Activated T-helper 1 cell treated with anti-CD3 and anti-CD28 coated beads, Interleukin-12 subunit alpha, Interleukin-12 subunit beta, Interleukin-2, Interleukin-4 antibody, amounts not matched to agents 30 ng/mL and 10 ng/mL and 1 ng/mL, durations not matched to agents 14 hours and 24 hours and 36 hours (primary cell): ENCODE data around the gene FAM222B. TPM values are rescaled to one million over a fixed set of nuclear protein-coding genes. Genes with fewer than 3 reads are reported as not detected.

Experiments
- DNase-seq: peaks from one replicate; pipeline ENCODE4 v3.0.0; 2021; ENCODE audit warnings: low spot score
- H3K27ac Mint-ChIP-seq: one replicate; pipeline ENCODE4 v1.8.0; 2021; ENCODE audit warnings: mild to moderate bottlenecking, mixed read lengths
- H3K27me3 Mint-ChIP-seq: one replicate; pipeline ENCODE4 v1.8.0; 2022; ENCODE audit warnings: mild to moderate bottlenecking, moderate library complexity, mixed read lengths; ENCODE audit not compliant: insufficient read depth
- H3K36me3 Mint-ChIP-seq: one replicate; pipeline ENCODE4 v1.8.0; 2021; ENCODE audit warnings: low read depth, mixed read lengths
- H3K4me1 Mint-ChIP-seq: one replicate; pipeline ENCODE4 v1.8.0; 2021; ENCODE audit warnings: low read depth, mixed read lengths
- H3K4me3 Mint-ChIP-seq: one replicate; pipeline ENCODE4 v1.8.0; 2021; ENCODE audit warnings: mild to moderate bottlenecking, moderate library complexity, mixed read lengths
- H3K9me3 Mint-ChIP-seq: one replicate; pipeline ENCODE4 v1.8.0; 2021; ENCODE audit warnings: mixed read lengths
- intact Hi-C: fragments of 100-400 bp; cut with micrococcal nuclease; formaldehyde crosslinking; loops from one replicate; pipeline ENCODE4 v1.15.1; 2024
- total RNA-seq: library from RNA; stranded (reverse); gene quantifications from 2 replicates; pipeline ENCODE4 v1.2.3, GENCODE V29; 2022

Gene FAM222B
- total RNA-seq, 1 donor from 2014 or later = 27.5 TPM

GRCh38 chr17:28774206-28774605 is 68.4 kb downstream of the FAM222B start:
- H3K27me3 Mint-ChIP-seq = no peaks in the 10 kb centered on the region

GRCh38 chr17:28773736-28774135 is 68.9 kb downstream of the FAM222B start:
- Mint-ChIP-seq H3K27ac (no peak overlapping the region), H3K9me3 (no peaks in the 10 kb centered on the region), H3K27me3 (no peaks in the 10 kb centered on the region), H3K4me1 (peaks cover 20% of the 10 kb centered on the region), H3K36me3 (peaks cover 16% of the 10 kb centered on the region), H3K4me3 (no peak overlapping the region)
- intact Hi-C loops = no loop called here
- no peak for DNase-seq

More at GRCh38 chr17:28774206-28774605, 68.4 kb downstream of the FAM222B start:
- no peak for DNase-seq
- H3K4me3 Mint-ChIP-seq = no peak overlapping the region
- intact Hi-C loops = no loop called here
- H3K4me1 Mint-ChIP-seq = peaks cover 24% of the 10 kb centered on the region
- peaks cover 20% of the 10 kb centered on the region for H3K36me3 Mint-ChIP-seq
- H3K27ac Mint-ChIP-seq = no peak overlapping the region
- H3K9me3 Mint-ChIP-seq = no peaks in the 10 kb centered on the region

GRCh38 chr17:28765038-28765437 is 77.6 kb downstream of the FAM222B start:
- Mint-ChIP-seq H3K27me3 (no peaks in the 10 kb centered on the region), H3K4me3 (no peak overlapping the region), H3K4me1 (peaks cover 26% of the 10 kb centered on the region), H3K27ac (peak overlapping the region; percentile 52), H3K9me3 (no peaks in the 10 kb centered on the region), H3K36me3 (peaks cover 10% of the 10 kb centered on the region)
- no peak for DNase-seq
- intact Hi-C loops = loop anchor here (10.0 kb wide), 1 partner anchor 350 kb away; no protein-coding TSS in a partner anchor

GRCh38 chr17:28763804-28764266 is 78.8 kb downstream of the FAM222B start:
- Mint-ChIP-seq H3K36me3 (peaks cover 16% of the 10 kb centered on the region), H3K27ac (peak overlapping the region; percentile 53), H3K27me3 (no peaks in the 10 kb centered on the region), H3K4me3 (no peak overlapping the region), H3K9me3 (no peaks in the 10 kb centered on the region), H3K4me1 (peaks cover 26% of the 10 kb centered on the region)
- DNase-seq = peak; percentile 63
- intact Hi-C loops = loop anchor here (1.0 to 10.0 kb wide), 9 partner anchors 37 to 351 kb away; partner anchors contain the start of genes DHRS13, FAM222B and FLOT2

GRCh38 chr17:28763137-28763799 is 79.3 kb downstream of the FAM222B start:
- no peak overlapping the region for H3K4me3 Mint-ChIP-seq
- intact Hi-C loops = loop anchor here (1.0 to 10.0 kb wide), 9 partner anchors 36 to 352 kb away; partner anchors contain the start of genes DHRS13, FAM222B and FLOT2
- H3K27ac Mint-ChIP-seq = peak overlapping the region; percentile 34
- H3K9me3 Mint-ChIP-seq = no peaks in the 10 kb centered on the region
- H3K27me3 Mint-ChIP-seq = no peaks in the 10 kb centered on the region
- no peak for DNase-seq
- peaks cover 20% of the 10 kb centered on the region for H3K36me3 Mint-ChIP-seq
- peaks cover 26% of the 10 kb centered on the region for H3K4me1 Mint-ChIP-seq

GRCh38 chr17:28760601-28761562 is 81.7 kb downstream of the FAM222B start:
- H3K27me3 Mint-ChIP-seq = no peaks in the 10 kb centered on the region
- intact Hi-C loops = loop anchor here (10.0 kb wide), 1 partner anchor 354 kb away; no protein-coding TSS in a partner anchor
- no peak overlapping the region for H3K27ac Mint-ChIP-seq
- peaks cover 40% of the 10 kb centered on the region for H3K36me3 Mint-ChIP-seq
- DNase-seq = no peak
- peaks cover 22% of the 10 kb centered on the region for H3K4me1 Mint-ChIP-seq
- no peak overlapping the region for H3K4me3 Mint-ChIP-seq
- no peaks in the 10 kb centered on the region for H3K9me3 Mint-ChIP-seq

GRCh38 chr17:28759256-28759865 is 83.2 kb downstream of the FAM222B start:
- no peak overlapping the region for H3K27ac Mint-ChIP-seq
- H3K4me3 Mint-ChIP-seq = no peak overlapping the region
- H3K9me3 Mint-ChIP-seq = no peaks in the 10 kb centered on the region
- intact Hi-C loops = no loop called here
- H3K36me3 Mint-ChIP-seq = peaks cover 36% of the 10 kb centered on the region
- H3K4me1 Mint-ChIP-seq = peaks cover 14% of the 10 kb centered on the region
- H3K27me3 Mint-ChIP-seq = no peaks in the 10 kb centered on the region
- DNase-seq = no peak

- H3K27ac Mint-ChIP-seq = no peak overlapping the region
- H3K36me3 Mint-ChIP-seq = peaks cover 34% of the 10 kb centered on the region
- intact Hi-C loops = no loop called here
- no peaks in the 10 kb centered on the region for H3K9me3 Mint-ChIP-seq
- no peak overlapping the region for H3K4me3 Mint-ChIP-seq
- no peaks in the 10 kb centered on the region for H3K27me3 Mint-ChIP-seq
- no peak for DNase-seq
- H3K4me1 Mint-ChIP-seq = peaks cover 9% of the 10 kb centered on the region
These were observed 84.0 kb downstream of the FAM222B start for GRCh38 chr17:28758411-28759121.

- Mint-ChIP-seq H3K36me3 (peaks cover 30% of the 10 kb centered on the region), H3K9me3 (no peaks in the 10 kb centered on the region), H3K27me3 (no peaks in the 10 kb centered on the region), H3K4me1 (no peaks in the 10 kb centered on the region), H3K4me3 (no peak overlapping the region), H3K27ac (peak overlapping the region; percentile 67)
- DNase-seq = no peak
- intact Hi-C loops = no loop called here
These were observed 86.4 kb downstream of the FAM222B start for GRCh38 chr17:28756049-28756804.

- Mint-ChIP-seq H3K27me3 (no peaks in the 10 kb centered on the region), H3K27ac (no peak overlapping the region), H3K9me3 (no peaks in the 10 kb centered on the region), H3K36me3 (peaks cover 33% of the 10 kb centered on the region), H3K4me1 (no peaks in the 10 kb centered on the region), H3K4me3 (no peak overlapping the region)
- intact Hi-C loops = no loop called here
- no peak for DNase-seq
These were observed 87.1 kb downstream of the FAM222B start for GRCh38 chr17:28755486-28755885.

- Mint-ChIP-seq H3K27me3 (no peaks in the 10 kb centered on the region), H3K27ac (no peak overlapping the region), H3K4me1 (peaks cover 8% of the 10 kb centered on the region), H3K36me3 (peaks cover 36% of the 10 kb centered on the region), H3K4me3 (no peak overlapping the region), H3K9me3 (no peaks in the 10 kb centered on the region)
- DNase-seq = no peak
- intact Hi-C loops = no loop called here
These were observed 90.8 kb downstream of the FAM222B start for GRCh38 chr17:28751600-28752366.
